ENCODE results near the gene GDF10.

DNA sequence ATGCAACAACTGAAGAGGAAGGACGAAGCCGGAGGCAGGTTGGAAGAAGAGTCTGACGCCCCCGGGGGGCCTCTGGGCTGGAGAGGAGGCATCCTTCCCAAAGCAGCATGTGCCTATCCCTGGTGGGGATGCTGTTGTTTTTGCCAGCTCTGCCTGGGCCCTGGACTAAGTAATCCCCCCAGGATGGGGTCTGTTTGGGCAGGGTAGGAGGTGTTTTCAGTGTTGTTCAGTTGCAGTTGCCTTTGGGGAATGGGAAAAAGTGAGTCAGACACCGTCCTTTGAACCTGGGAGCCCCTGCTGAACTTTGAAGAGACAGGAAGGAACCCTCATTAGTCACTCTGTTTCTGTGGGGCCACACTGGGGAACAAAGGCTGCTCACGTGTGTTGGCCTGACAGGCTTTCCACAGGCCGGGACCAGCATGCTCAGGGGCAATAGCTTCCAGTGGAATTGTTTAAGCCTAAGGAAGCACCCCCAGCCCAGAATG, 35.2 kb upstream of the GDF10 start:
- TF ChIP-seq EZH2 (IDR thresholded peaks at IDR 0.05; ENCODE audit: borderline replicate concordance, low read depth, low read length, severe bottlenecking) (no peak), POLR2AphosphoS5 (IDR thresholded peaks at IDR 0.05; ENCODE audit: insufficient read depth, low read depth, low read length) (no peak), POLR2A (IDR thresholded peaks at IDR 0.05; ENCODE audit: low read depth, low read length) (no peak), MYC (IDR thresholded peaks at IDR 0.05; ENCODE audit: low read depth, low read length) (no peak), JUN (IDR thresholded peaks at IDR 0.05; ENCODE audit: borderline replicate concordance, insufficient read depth, insufficient read length, low read depth) (no peak), GATA2 (IDR thresholded peaks at IDR 0.05; ENCODE audit: insufficient read depth, insufficient read length, low read depth, low read length) (no peak)
- TF ChIP-seq, protein P1, sequence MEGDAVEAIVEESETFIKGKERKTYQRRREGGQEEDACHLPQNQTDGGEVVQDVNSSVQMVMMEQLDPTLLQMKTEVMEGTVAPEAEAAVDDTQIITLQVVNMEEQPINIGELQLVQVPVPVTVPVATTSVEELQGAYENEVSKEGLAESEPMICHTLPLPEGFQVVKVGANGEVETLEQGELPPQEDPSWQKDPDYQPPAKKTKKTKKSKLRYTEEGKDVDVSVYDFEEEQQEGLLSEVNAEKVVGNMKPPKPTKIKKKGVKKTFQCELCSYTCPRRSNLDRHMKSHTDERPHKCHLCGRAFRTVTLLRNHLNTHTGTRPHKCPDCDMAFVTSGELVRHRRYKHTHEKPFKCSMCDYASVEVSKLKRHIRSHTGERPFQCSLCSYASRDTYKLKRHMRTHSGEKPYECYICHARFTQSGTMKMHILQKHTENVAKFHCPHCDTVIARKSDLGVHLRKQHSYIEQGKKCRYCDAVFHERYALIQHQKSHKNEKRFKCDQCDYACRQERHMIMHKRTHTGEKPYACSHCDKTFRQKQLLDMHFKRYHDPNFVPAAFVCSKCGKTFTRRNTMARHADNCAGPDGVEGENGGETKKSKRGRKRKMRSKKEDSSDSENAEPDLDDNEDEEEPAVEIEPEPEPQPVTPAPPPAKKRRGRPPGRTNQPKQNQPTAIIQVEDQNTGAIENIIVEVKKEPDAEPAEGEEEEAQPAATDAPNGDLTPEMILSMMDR (IDR thresholded peaks at IDR 0.05; ENCODE audit: extremely low read depth in 1 of 2, insufficient read depth in 1 of 2, low read depth in 1 of 2, low read length in 2 of 2), result no peak
- TF ChIP-seq, protein P2, sequence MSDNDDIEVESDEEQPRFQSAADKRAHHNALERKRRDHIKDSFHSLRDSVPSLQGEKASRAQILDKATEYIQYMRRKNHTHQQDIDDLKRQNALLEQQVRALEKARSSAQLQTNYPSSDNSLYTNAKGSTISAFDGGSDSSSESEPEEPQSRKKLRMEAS (IDR thresholded peaks at IDR 0.05; ENCODE audit: insufficient read depth, insufficient read length), result no peak
